ENCODE results near the gene ACHE. TPM values are rescaled to one million over a fixed set of nuclear protein-coding genes. Genes with fewer than 3 reads are reported as not detected.

The ACHE gene
- total and polyA plus RNA-seq, 2 of the 13 experiments (the other 11 are each of a cell fraction or from before 2014, with no cell fraction given) = 0.18 to 0.40 TPM

DNA sequence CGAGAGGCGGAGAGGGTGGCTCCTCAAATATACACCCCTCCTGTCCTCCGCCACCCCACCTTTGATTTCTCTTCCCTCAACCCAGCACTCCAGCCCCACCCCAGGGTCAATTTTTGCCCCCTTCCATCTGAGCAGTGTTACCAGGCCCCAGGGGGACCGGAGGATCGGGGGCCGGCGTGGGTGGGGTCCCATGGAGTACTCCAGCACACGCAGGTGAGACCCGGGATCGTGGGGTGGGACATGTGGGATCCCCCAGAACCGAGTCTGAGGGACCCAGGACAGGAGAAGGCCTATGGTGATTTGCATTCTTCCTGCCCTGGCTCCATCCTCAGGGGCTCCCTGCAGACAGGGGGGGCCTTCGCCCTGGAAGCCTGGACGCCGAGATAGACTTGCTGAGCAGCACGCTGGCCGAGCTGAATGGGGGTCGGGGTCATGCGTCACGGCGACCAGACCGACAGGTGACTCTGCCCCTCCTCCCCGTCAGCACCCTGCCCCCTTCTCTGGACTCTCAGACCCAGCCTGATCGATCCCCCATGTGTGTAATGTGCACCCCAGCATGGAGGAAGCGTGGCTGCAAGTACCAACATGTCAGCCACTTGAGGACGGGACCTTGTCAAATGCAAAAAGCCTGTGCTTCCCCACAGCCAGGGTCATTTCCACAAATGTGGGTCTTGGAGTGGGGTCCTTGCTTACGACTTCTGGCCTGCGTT, 27.8 kb downstream of the ACHE start:
- in situ Hi-C loops (cut with HindIII; ENCODE audit: extremely low pct_ligation_motif_present, low pct_unique_long_range_greater_than_20kb) = no loop called here
- no TSS peak for BruUV-seq (replicated peaks)
- Histone ChIP-seq H3K27me3 (ENCODE audit: control insufficient read depth in 1 of 2, insufficient read depth in 2 of 2, low read length in 2 of 2) (no peaks in the 10 kb centered on the region; a peak in 1 of 5 replicates), H3K9ac (ENCODE audit: insufficient read depth, low read depth, low read length) (no peak overlapping the region), H3K79me2 (ENCODE audit: insufficient read depth, low read length) (no peaks in the 10 kb centered on the region), H3K36me3 (replicated peaks in 1 of 2; ENCODE audit: control insufficient read depth in 1 of 2, insufficient read depth in 2 of 2, low read length in 2 of 2) (no peaks in the 10 kb centered on the region), H2AFZ (ENCODE audit: low read length) (no peak overlapping the region), H4K20me1 (ENCODE audit: insufficient read depth, low read length) (no peaks in the 10 kb centered on the region), H3K4me1 (ENCODE audit: insufficient read depth, low read length) (peaks cover 14% of the 10 kb centered on the region), H3K9me3 (ENCODE audit: low read length) (no peaks in the 10 kb centered on the region), H3K4me2 (ENCODE audit: low read depth, low read length) (no peak overlapping the region), H3K27ac (ENCODE audit: extremely low read length, insufficient read depth, low read length) (no peak overlapping the region), H3K4me3 (replicated peaks in 1 of 3; ENCODE audit: insufficient read depth in 1 of 3, low read depth in 2 of 3, low read length in 3 of 3) (no peak overlapping the region)
- intact Hi-C loops (cut with micrococcal nuclease; ENCODE audit: unreplicated experiment) = no loop called here
- WGBS (ENCODE audit: low lambda C conversion rate) = 75% methylated on average over 12 of the region's 27 CpGs
- ChIA-PET CTCF (ENCODE audit: low intra/inter-chr PET ratio, low total read pairs) (no interaction called here), POLR2A (no interaction called here)
- DNase-seq (ENCODE audit: low spot score) = no peak
- FAIRE-seq = no peak
- no peak; the same call in 1 of the 3 replicates for ATAC-seq
- TF ChIP-seq ZNF749 (CRISPR knock-in tag; IDR thresholded peaks at IDR 0.05; ENCODE audit: borderline replicate concordance) (no peak), ETV6 (CRISPR knock-in tag; conservative IDR thresholded peaks at IDR 0.05) (no peak), KMT2A (CRISPR knock-in tag; IDR thresholded peaks at IDR 0.05) (no peak), ZNF33A (CRISPR knock-in tag; IDR thresholded peaks at IDR 0.05; ENCODE audit: borderline replicate concordance) (no peak)
- TF ChIP-seq, protein P1, sequence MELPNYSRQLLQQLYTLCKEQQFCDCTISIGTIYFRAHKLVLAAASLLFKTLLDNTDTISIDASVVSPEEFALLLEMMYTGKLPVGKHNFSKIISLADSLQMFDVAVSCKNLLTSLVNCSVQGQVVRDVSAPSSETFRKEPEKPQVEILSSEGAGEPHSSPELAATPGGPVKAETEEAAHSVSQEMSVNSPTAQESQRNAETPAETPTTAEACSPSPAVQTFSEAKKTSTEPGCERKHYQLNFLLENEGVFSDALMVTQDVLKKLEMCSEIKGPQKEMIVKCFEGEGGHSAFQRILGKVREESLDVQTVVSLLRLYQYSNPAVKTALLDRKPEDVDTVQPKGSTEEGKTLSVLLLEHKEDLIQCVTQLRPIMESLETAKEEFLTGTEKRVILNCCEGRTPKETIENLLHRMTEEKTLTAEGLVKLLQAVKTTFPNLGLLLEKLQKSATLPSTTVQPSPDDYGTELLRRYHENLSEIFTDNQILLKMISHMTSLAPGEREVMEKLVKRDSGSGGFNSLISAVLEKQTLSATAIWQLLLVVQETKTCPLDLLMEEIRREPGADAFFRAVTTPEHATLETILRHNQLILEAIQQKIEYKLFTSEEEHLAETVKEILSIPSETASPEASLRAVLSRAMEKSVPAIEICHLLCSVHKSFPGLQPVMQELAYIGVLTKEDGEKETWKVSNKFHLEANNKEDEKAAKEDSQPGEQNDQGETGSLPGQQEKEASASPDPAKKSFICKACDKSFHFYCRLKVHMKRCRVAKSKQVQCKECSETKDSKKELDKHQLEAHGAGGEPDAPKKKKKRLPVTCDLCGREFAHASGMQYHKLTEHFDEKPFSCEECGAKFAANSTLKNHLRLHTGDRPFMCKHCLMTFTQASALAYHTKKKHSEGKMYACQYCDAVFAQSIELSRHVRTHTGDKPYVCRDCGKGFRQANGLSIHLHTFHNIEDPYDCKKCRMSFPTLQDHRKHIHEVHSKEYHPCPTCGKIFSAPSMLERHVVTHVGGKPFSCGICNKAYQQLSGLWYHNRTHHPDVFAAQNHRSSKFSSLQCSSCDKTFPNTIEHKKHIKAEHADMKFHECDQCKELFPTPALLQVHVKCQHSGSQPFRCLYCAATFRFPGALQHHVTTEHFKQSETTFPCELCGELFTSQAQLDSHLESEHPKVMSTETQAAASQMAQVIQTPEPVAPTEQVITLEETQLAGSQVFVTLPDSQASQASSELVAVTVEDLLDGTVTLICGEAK (IDR thresholded peaks at IDR 0.05) = no peak
- TF ChIP-seq, protein P1 (CRISPR knock-in tag; IDR thresholded peaks at IDR 0.05) = no peak
- TF ChIP-seq, protein P2, sequence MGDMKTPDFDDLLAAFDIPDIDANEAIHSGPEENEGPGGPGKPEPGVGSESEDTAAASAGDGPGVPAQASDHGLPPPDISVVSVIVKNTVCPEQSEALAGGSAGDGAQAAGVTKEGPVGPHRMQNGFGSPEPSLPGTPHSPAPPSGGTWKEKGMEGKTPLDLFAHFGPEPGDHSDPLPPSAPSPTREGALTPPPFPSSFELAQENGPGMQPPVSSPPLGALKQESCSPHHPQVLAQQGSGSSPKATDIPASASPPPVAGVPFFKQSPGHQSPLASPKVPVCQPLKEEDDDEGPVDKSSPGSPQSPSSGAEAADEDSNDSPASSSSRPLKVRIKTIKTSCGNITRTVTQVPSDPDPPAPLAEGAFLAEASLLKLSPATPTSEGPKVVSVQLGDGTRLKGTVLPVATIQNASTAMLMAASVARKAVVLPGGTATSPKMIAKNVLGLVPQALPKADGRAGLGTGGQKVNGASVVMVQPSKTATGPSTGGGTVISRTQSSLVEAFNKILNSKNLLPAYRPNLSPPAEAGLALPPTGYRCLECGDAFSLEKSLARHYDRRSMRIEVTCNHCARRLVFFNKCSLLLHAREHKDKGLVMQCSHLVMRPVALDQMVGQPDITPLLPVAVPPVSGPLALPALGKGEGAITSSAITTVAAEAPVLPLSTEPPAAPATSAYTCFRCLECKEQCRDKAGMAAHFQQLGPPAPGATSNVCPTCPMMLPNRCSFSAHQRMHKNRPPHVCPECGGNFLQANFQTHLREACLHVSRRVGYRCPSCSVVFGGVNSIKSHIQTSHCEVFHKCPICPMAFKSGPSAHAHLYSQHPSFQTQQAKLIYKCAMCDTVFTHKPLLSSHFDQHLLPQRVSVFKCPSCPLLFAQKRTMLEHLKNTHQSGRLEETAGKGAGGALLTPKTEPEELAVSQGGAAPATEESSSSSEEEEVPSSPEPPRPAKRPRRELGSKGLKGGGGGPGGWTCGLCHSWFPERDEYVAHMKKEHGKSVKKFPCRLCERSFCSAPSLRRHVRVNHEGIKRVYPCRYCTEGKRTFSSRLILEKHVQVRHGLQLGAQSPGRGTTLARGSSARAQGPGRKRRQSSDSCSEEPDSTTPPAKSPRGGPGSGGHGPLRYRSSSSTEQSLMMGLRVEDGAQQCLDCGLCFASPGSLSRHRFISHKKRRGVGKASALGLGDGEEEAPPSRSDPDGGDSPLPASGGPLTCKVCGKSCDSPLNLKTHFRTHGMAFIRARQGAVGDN (CRISPR knock-in tag; IDR thresholded peaks at IDR 0.05) = 0 out of 2 replicates have a peak, but pooled peaks have one; percentile 14

All from HepG2 (cell line).